Measurements from ENCODE around the gene FAM156B. TPM values are rescaled to one million over a fixed set of nuclear protein-coding genes. Genes with fewer than 3 reads are reported as not detected.
"Not testable (repeated sequence)": the region's sequence is repeated elsewhere in the genome, so short reads cannot be mapped to it uniquely, and the experiment has no call there.

The FAM156B gene
- polyA plus RNA-seq, 2 donors: 14.3 to 31.3 TPM

DNA sequence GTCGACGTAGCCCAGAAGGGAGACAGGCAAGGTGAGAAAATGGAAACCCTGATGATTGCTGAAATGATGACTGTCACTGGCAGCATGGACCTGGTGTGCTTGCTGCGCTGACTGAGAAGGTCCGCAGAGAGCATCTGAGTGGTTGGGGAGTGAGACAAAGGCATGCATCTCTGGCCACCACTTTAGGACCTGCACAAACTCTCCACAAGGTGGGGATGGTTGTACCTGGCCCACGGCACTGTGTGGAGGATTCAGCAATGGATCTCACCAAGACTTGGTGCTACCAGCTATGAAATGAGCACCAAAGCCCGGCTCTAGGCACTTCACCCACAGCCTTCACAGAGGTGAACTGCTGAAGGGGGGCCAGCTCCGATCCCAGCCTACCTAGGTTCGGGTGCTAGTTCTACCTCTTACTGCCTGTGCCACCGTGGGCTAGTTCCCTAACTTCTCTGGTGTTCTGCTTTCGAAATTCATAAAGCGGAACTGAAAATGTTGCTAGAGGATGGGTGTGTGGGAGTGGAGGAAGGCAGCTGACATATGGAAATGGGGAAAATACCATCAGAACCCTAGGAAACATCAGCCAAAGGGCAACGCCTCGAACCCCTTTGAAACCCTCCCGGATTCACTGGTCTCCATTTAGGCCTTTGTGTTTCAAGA, 48.8 kb downstream of the FAM156B start:
- not testable (repeated sequence) for H3K27me3 ChIP-seq (ENCODE audit: control insufficient read depth in 1 of 2, insufficient read depth in 2 of 2, low read length in 2 of 2); H3K4me1 ChIP-seq (ENCODE audit: control insufficient read depth in 2 of 2, insufficient read depth in 2 of 2, low read length in 1 of 2); H3K27ac ChIP-seq (ENCODE audit: low read depth in 2 of 2, low read length in 1 of 2); H3K36me3 ChIP-seq (ENCODE audit: control insufficient read depth in 2 of 2, insufficient read depth in 2 of 2, low read length in 1 of 2); H3K9me3 ChIP-seq (ENCODE audit: control insufficient read depth in 2 of 2, insufficient read depth in 1 of 2, low read depth in 1 of 2, low read length in 1 of 2); H3K4me3 ChIP-seq (ENCODE audit: low read depth in 1 of 2, low read length in 2 of 2)
- no CpG with 5 or more reads among the region's 14 CpGs for whole genome bisulfite sequencing, 2 donors

DNA sequence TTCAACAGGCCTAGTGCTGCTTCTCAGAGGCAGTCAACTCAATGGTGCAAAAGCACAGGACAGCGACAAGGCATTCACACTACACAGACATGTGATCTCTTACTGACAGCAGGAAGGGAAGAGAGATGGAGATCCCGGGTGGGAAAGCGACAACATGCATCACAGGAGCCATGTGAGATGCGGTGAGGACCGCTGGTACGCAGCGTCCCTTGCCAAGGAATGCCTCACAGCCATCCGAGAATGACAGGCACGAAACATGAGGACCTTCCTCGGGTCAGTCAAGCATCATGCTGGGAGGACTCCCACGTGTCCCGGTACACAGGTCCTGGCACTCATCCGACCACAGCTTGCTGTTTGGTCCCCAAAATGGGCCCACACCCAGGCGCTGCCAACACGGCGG, 50.4 kb downstream of the FAM156B start:
- not testable (repeated sequence) for H3K36me3 ChIP-seq (ENCODE audit: control insufficient read depth in 2 of 2, insufficient read depth in 2 of 2, low read length in 1 of 2); H3K27me3 ChIP-seq (ENCODE audit: control insufficient read depth in 1 of 2, insufficient read depth in 2 of 2, low read length in 2 of 2); H3K27ac ChIP-seq (ENCODE audit: low read depth in 2 of 2, low read length in 1 of 2); H3K4me3 ChIP-seq (ENCODE audit: low read depth in 1 of 2, low read length in 2 of 2); H3K4me1 ChIP-seq (ENCODE audit: control insufficient read depth in 2 of 2, insufficient read depth in 2 of 2, low read length in 1 of 2); H3K9me3 ChIP-seq (ENCODE audit: control insufficient read depth in 2 of 2, insufficient read depth in 1 of 2, low read depth in 1 of 2, low read length in 1 of 2)
- no CpG with 5 or more reads among the region's 16 CpGs for WGBS, 2 donors

DNA sequence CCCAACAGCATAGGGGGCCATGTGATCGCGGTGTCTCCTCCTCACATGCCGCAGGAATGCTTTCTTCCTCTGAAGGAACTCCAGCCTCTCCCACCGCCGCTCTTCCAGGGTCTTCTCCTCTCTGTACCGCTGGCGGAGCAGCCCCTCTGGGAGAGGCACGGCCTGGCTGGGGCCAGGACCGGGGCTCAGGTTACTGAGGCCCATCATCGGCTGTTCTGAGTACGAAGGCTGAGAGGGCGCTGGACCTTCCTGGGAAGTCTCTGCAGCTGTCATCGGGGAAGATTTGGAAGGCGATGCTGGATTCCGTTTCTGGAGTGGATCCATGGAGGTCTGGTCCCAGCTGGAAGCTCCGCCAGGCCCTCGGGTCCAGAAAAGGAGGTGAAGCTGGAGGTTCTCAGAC, 51.1 kb downstream of the FAM156B start:
- H3K36me3 ChIP-seq (ENCODE audit: control insufficient read depth in 2 of 2, insufficient read depth in 2 of 2, low read length in 1 of 2); H3K4me3 ChIP-seq (ENCODE audit: low read depth in 1 of 2, low read length in 2 of 2); H3K4me1 ChIP-seq (ENCODE audit: control insufficient read depth in 2 of 2, insufficient read depth in 2 of 2, low read length in 1 of 2); H3K27me3 ChIP-seq (ENCODE audit: control insufficient read depth in 1 of 2, insufficient read depth in 2 of 2, low read length in 2 of 2); H3K27ac ChIP-seq (ENCODE audit: low read depth in 2 of 2, low read length in 1 of 2); H3K9me3 ChIP-seq (ENCODE audit: control insufficient read depth in 2 of 2, insufficient read depth in 1 of 2, low read depth in 1 of 2, low read length in 1 of 2): not testable (repeated sequence)
- no CpG with 5 or more reads among the region's 17 CpGs for WGBS, 2 donors

DNA sequence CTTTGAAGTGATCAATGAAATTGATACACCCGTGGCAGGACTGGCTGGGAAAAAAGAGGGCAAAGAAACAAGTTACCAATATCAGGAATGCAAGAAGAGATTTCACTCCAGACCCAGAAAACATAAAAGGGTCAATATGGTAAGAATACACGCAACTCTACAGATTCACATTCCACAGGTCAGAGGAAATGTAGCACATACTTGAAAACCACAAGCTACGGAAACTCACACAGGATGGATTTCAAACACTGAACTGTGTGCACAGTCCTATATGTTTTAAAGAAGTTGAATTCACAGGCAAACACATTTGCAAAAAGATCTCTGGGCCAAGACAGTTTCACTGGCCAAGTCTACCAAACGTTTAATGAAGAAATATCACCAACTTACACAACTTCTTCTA, 52.2 kb downstream of the FAM156B start:
- not testable (repeated sequence) for H3K27me3 ChIP-seq (ENCODE audit: control insufficient read depth in 1 of 2, insufficient read depth in 2 of 2, low read length in 2 of 2); H3K4me3 ChIP-seq (ENCODE audit: low read depth in 1 of 2, low read length in 2 of 2); H3K4me1 ChIP-seq (ENCODE audit: control insufficient read depth in 2 of 2, insufficient read depth in 2 of 2, low read length in 1 of 2); H3K36me3 ChIP-seq (ENCODE audit: control insufficient read depth in 2 of 2, insufficient read depth in 2 of 2, low read length in 1 of 2); H3K9me3 ChIP-seq (ENCODE audit: control insufficient read depth in 2 of 2, insufficient read depth in 1 of 2, low read depth in 1 of 2, low read length in 1 of 2); H3K27ac ChIP-seq (ENCODE audit: low read depth in 2 of 2, low read length in 1 of 2)
- no CpG with 5 or more reads among the region's 4 CpGs for WGBS, 2 donors

DNA sequence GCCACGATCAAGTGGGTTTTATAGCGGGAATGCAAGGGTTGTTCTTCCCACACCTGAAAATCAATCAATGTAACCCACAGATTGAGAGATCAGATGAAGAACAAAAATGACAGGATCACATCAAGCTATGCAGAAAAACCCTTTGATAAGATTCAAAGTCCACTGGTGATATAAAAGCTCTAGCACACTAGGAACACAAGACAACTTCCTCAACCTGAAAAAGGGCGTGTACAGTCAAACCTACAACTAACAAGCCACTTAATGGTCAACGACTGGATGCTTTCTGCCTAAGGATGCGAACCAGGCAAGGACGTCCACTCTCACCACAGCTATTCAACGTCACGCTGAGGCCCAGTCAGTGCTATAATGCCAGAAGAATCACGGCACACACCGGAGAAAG, 52.8 kb downstream of the FAM156B start:
- H3K27me3 ChIP-seq (ENCODE audit: control insufficient read depth in 1 of 2, insufficient read depth in 2 of 2, low read length in 2 of 2); H3K27ac ChIP-seq (ENCODE audit: low read depth in 2 of 2, low read length in 1 of 2); H3K36me3 ChIP-seq (ENCODE audit: control insufficient read depth in 2 of 2, insufficient read depth in 2 of 2, low read length in 1 of 2); H3K9me3 ChIP-seq (ENCODE audit: control insufficient read depth in 2 of 2, insufficient read depth in 1 of 2, low read depth in 1 of 2, low read length in 1 of 2); H3K4me3 ChIP-seq (ENCODE audit: low read depth in 1 of 2, low read length in 2 of 2); H3K4me1 ChIP-seq (ENCODE audit: control insufficient read depth in 2 of 2, insufficient read depth in 2 of 2, low read length in 1 of 2): not testable (repeated sequence)
- no CpG with 5 or more reads among the region's 10 CpGs for WGBS, 2 donors

Other genes starting within 250 kb of the FAM156B start
- gene SSX7, start 242.4 kb upstream of the FAM156B start, polyA plus RNA-seq: not detected
- not detected for gene SSX2, start 190.2 kb upstream of the FAM156B start, polyA plus RNA-seq
- not detected for gene SSX2B, start 146.1 kb upstream of the FAM156B start, polyA plus RNA-seq
- not detected for gene SPANXN5, start 99.9 kb upstream of the FAM156B start, polyA plus RNA-seq
- not detected for gene XAGE5, start 86.0 kb upstream of the FAM156B start, polyA plus RNA-seq
- not detected for gene XAGE3, start 29.2 kb upstream of the FAM156B start, polyA plus RNA-seq
- 10 to 100 TPM in 1 of 2 donors, 1 to 10 TPM in 1; 9.0 to 11.6 TPM for gene FAM156A, start 61.2 kb downstream of the FAM156B start, polyA plus RNA-seq
- under 1 TPM; 0.18 to 0.22 TPM for gene GPR173, start 151.5 kb downstream of the FAM156B start, polyA plus RNA-seq
- gene TSPYL2, start 185.0 kb downstream of the FAM156B start, polyA plus RNA-seq: 10 to 100 TPM; 20.0 to 29.3 TPM
- 1 to 10 TPM; 2.4 to 9.9 TPM for gene KANTR, start 196.8 kb downstream of the FAM156B start, polyA plus RNA-seq